Liver (tissue), 9 donors: Measurements from ENCODE around the gene GRM1. TPM values are rescaled to one million over a fixed set of nuclear protein-coding genes. Genes with fewer than 3 reads are reported as not detected.

Experiments used
- DNase-seq: peaks from one replicate; pipeline ENCODE4 v3.0.0-alpha.2; 2017; ENCODE audit warnings: low spot score
- H3K27ac ChIP-seq, 2 donors: one replicate each; pipeline ENCODE4 v1.7.0; 2013; ENCODE audit warnings: inconsistent platforms in 2 of 2, low read length in 2 of 2, control low read depth in 1 of 2, low read depth in 1 of 2, mild to moderate bottlenecking in 1 of 2
- H3K27me3 ChIP-seq, 4 donors: one replicate each; pipeline versions ENCODE4 v1.6.1 to v1.7.0; 2013; ENCODE audit warnings: low read length in 3 of 4, inconsistent platforms in 1 of 4, mild to moderate bottlenecking in 1 of 4, moderate library complexity in 1 of 4; ENCODE audit not compliant: control insufficient read depth in 4 of 4, insufficient read depth in 4 of 4
- H3K36me3 ChIP-seq, 4 donors: one replicate each; pipeline versions ENCODE4 v1.6.1 to v1.7.0; 2013; ENCODE audit warnings: low read length in 3 of 4, mild to moderate bottlenecking in 3 of 4, low read depth in 1 of 4, moderate library complexity in 1 of 4; ENCODE audit not compliant: control insufficient read depth in 4 of 4, insufficient read depth in 3 of 4
- H3K4me1 ChIP-seq, 4 donors: one replicate each; pipeline versions ENCODE4 v1.6.1 to v1.7.0; 2013; ENCODE audit warnings: low read length in 3 of 4, mild to moderate bottlenecking in 3 of 4, moderate library complexity in 1 of 4; ENCODE audit not compliant: control insufficient read depth in 4 of 4, insufficient read depth in 4 of 4
- H3K4me3 ChIP-seq, 3 donors: one replicate each; pipeline versions ENCODE4 v1.6.1 to v1.7.0; 2013; ENCODE audit warnings: low read length in 3 of 3, control low read depth in 1 of 3, low read depth in 1 of 3, mild to moderate bottlenecking in 1 of 3
- H3K9ac ChIP-seq, 2 donors: one replicate each; pipeline ENCODE4 v1.7.0; 2013; ENCODE audit warnings: low read length in 2 of 2, mild to moderate bottlenecking in 2 of 2, moderate library complexity in 2 of 2, control low read depth in 1 of 2, low read depth in 1 of 2
- H3K9me3 ChIP-seq, 4 donors: one replicate each; pipeline versions ENCODE4 v1.6.1 to v1.7.0; 2013; ENCODE audit warnings: low read length in 3 of 4; ENCODE audit not compliant: control insufficient read depth in 4 of 4
- ATF3 ChIP-seq: IDR thresholded peaks from 2 replicates; pipeline ENCODE4 v1.6.1; 2016; ENCODE audit warnings: antibody characterized with exemption
- CTCF ChIP-seq: fragments of 150-350 bp; IDR thresholded peaks from 2 replicates; pipeline ENCODE4 v1.5.1; 2017; ENCODE audit warnings: improper control_type of control experiment, low read depth, low read length; ENCODE audit not compliant: missing input control
- EGR1 ChIP-seq, 2 donors: IDR thresholded peaks; 2 replicates each; pipeline ENCODE4 v1.6.1; 2016 to 2018; ENCODE audit warnings: antibody characterized with exemption in 2 of 2, low read depth in 2 of 2
- FOXA1 ChIP-seq: IDR thresholded peaks from 2 replicates; pipeline ENCODE4 v1.6.1; 2016; ENCODE audit warnings: antibody characterized with exemption
- FOXA2 ChIP-seq: IDR thresholded peaks from 2 replicates; pipeline ENCODE4 v1.6.1; 2016; ENCODE audit warnings: antibody characterized with exemption
- GABPA ChIP-seq, 2 donors: IDR thresholded peaks in 1 of 2; conservative IDR thresholded peaks in 1 of 2; 2 replicates each; pipeline ENCODE4 v1.6.1; 2016; ENCODE audit warnings: antibody characterized with exemption in 2 of 2, mild to moderate bottlenecking in 1 of 2, moderate library complexity in 1 of 2
- HNF4A ChIP-seq, 2 donors: conservative IDR thresholded peaks; 2 replicates each; pipeline ENCODE4 v1.6.1; 2016; ENCODE audit warnings: antibody characterized with exemption in 2 of 2, mild to moderate bottlenecking in 2 of 2
- HNF4G ChIP-seq: IDR thresholded peaks from 2 replicates; pipeline ENCODE4 v1.6.1; 2016; ENCODE audit warnings: antibody characterized with exemption
- JUND ChIP-seq, 2 donors: IDR thresholded peaks; 2 replicates each; pipeline ENCODE4 v1.6.1; 2016; ENCODE audit warnings: antibody characterized with exemption in 2 of 2
- NR2F2 ChIP-seq: IDR thresholded peaks from 2 replicates; pipeline ENCODE4 v1.6.1; 2016; ENCODE audit warnings: antibody characterized with exemption
- RAD21 ChIP-seq, 2 donors: IDR thresholded peaks; 2 replicates each; pipeline ENCODE4 v1.6.1; 2016; ENCODE audit warnings: antibody characterized with exemption in 2 of 2, mild to moderate bottlenecking in 2 of 2
- REST ChIP-seq: IDR thresholded peaks from 2 replicates; pipeline ENCODE4 v1.6.1; 2016; ENCODE audit warnings: antibody characterized with exemption, mild to moderate bottlenecking
- SP1 ChIP-seq: IDR thresholded peaks from 2 replicates; pipeline ENCODE4 v1.6.1; 2018; ENCODE audit warnings: antibody characterized with exemption, mild to moderate bottlenecking
- YY1 ChIP-seq: IDR thresholded peaks from 2 replicates; pipeline ENCODE4 v1.6.1; 2016; ENCODE audit warnings: antibody characterized with exemption, mild to moderate bottlenecking
- ZBTB33 ChIP-seq: IDR thresholded peaks from 2 replicates; pipeline ENCODE4 v1.6.1; 2016; ENCODE audit warnings: antibody characterized with exemption
- WGBS: extraction: QIAGEN DNeasy Blood & Tissue Kit; methylation state at CpG from one replicate; pipeline ENCODE4 v1.1.7; 2013; 5-methylcytosine and 5-hydroxymethylcytosine counted together
- polyA plus RNA-seq, 2 donors: library from polyadenylated mRNA; stranded (reverse) in 1 of 2; unstranded in 1 of 2; fragments of 200-250 nt in 1 of 2; fragments of >200 nt in 1 of 2; fragmentation: Nextera tagmentation in 1 of 2; extraction: Ambion mirVana in 1 of 2; gene quantifications; one replicate each; pipeline versions ENCODE4 v1.2.1 to v1.2.3, GENCODE V29; 2013 to 2015
- total RNA-seq, 2 donors: library from RNA; depleted of rRNA; stranded (reverse); fragments of >200 nt; gene quantifications; one replicate each; pipeline ENCODE4 v1.2.3, GENCODE V29; 2014
- donor health status: healthy.
- donor health status: healthy.
- donor health status: healthy.
- donor health status: healthy.
- donor health status: healthy.

The GRM1 gene
- total and polyA plus RNA-seq, 4 donors: under 0.01 to 0.05 (median 0.01) TPM; not detected in 1

- H3K4me1 ChIP-seq: no peaks in the 10 kb centered on the region
- 75% methylated on average over 4 of the region's 4 CpGs for WGBS
- no peak for DNase-seq
- no peak overlapping the region for H3K9ac ChIP-seq
- H3K27ac ChIP-seq: no peak overlapping the region
- TF ChIP-seq REST: no peak
- TF ChIP-seq RAD21 (IDR thresholded peaks at IDR 0.05): no peak
- no peak for TF ChIP-seq HNF4G
- TF ChIP-seq FOXA1: no peak
- no peak for TF ChIP-seq JUND (IDR thresholded peaks at IDR 0.05)
- TF ChIP-seq NR2F2: no peak
- no peak for TF ChIP-seq HNF4A (conservative IDR thresholded peaks at IDR 0.05)
- no peak for TF ChIP-seq ZBTB33
- TF ChIP-seq FOXA2: no peak
- TF ChIP-seq ATF3: no peak
- no peak for TF ChIP-seq EGR1 (IDR thresholded peaks at IDR 0.05; ENCODE audit: low read depth in 2 of 2)
- no peaks in the 10 kb centered on the region for H3K36me3 ChIP-seq
- no peaks in the 10 kb centered on the region for H3K9me3 ChIP-seq
- H3K27me3 ChIP-seq: peaks cover 0 to 3% (median 0%) of the 10 kb centered on the region in 4 donors
- no peak overlapping the region for H3K4me3 ChIP-seq
Measured at GRCh38 chr6:146260886-146261285, 232.0 kb downstream of the GRM1 start.

GRCh38 chr6:146265056-146265455 is 236.2 kb downstream of the GRM1 start:
- H3K27ac ChIP-seq: no peak overlapping the region
- no peak for DNase-seq
- no peaks in the 10 kb centered on the region for H3K36me3 ChIP-seq
- no peaks in the 10 kb centered on the region for H3K9me3 ChIP-seq
- TF ChIP-seq GABPA (IDR thresholded peaks at IDR 0.05 in 1 of 2, conservative IDR thresholded peaks at IDR 0.05 in 1 of 2): no peak
- no peak for TF ChIP-seq RAD21 (IDR thresholded peaks at IDR 0.05)
- no peak for TF ChIP-seq YY1
- TF ChIP-seq ZBTB33: no peak
- no peak for TF ChIP-seq SP1
- TF ChIP-seq CTCF: no peak
- no peak for TF ChIP-seq JUND (IDR thresholded peaks at IDR 0.05)
- TF ChIP-seq EGR1 (IDR thresholded peaks at IDR 0.05; ENCODE audit: low read depth in 2 of 2): no peak
- no peak for TF ChIP-seq NR2F2
- no peak overlapping the region for H3K9ac ChIP-seq
- no peaks in the 10 kb centered on the region for H3K27me3 ChIP-seq
- 98% methylated on average over 2 of the region's 2 CpGs for WGBS
- H3K4me3 ChIP-seq: no peak overlapping the region
- H3K4me1 ChIP-seq: no peaks in the 10 kb centered on the region
